Keratinocyte (primary cell): ENCODE measurements around the gene DNAJC7.

ENCODE experiments used
- CTCF ChIP-seq, 3 experiments: IDR thresholded peaks in 1 of 3; conservative IDR thresholded peaks in 1 of 3; optimal IDR thresholded peaks in 1 of 3; 2 replicates in 2 of 3; 3 replicates in 1 of 3; pipeline versions ENCODE3 to v1.5.1; 2011; ENCODE audit warnings: low read length in 3 of 3, mild to moderate bottlenecking in 3 of 3, moderate library complexity in 2 of 3, control low read depth in 1 of 3, inconsistent platforms in 1 of 3; ENCODE audit not compliant: insufficient read depth in 2 of 3; ENCODE audit errors: extremely low read depth in 1 of 3
- EZH2 ChIP-seq: IDR thresholded peaks from one replicate; pipeline ENCODE4 v1.6.1; 2012; ENCODE audit warnings: inconsistent platforms, mild to moderate bottlenecking, low read length, moderate library complexity

- TF ChIP-seq CTCF (optimal IDR thresholded peaks at IDR 0.05 in 1 of 3, IDR thresholded peaks at IDR 0.05 in 1 of 3, conservative IDR thresholded peaks at IDR 0.05 in 1 of 3; ENCODE audit: extremely low read depth in 1 of 3, insufficient read depth in 2 of 3, low read length in 3 of 3) (no peak), EZH2 (no peak)
These were observed 14.4 kb downstream of the DNAJC7 start for GRCh38 chr17:42002792-42003301.
